Neuron (in vitro differentiated cells): ENCODE results near the gene TTC27.

Source experiments
- H2AFZ ChIP-seq: one replicate; pipeline ENCODE4 v1.6.1; 2013; ENCODE audit warnings: low read depth, mild to moderate bottlenecking, inconsistent platforms, low read length, moderate library complexity
- H3K27me3 ChIP-seq: one replicate; pipeline ENCODE4 v1.6.1; 2013; ENCODE audit warnings: low read length; ENCODE audit not compliant: insufficient read depth
- H3K36me3 ChIP-seq: one replicate; pipeline ENCODE4 v1.6.1; 2013; ENCODE audit warnings: low read length; ENCODE audit not compliant: insufficient read depth
- H3K4me1 ChIP-seq: one replicate; pipeline ENCODE4 v1.6.1; 2013; ENCODE audit warnings: low read length; ENCODE audit not compliant: insufficient read depth
- H3K4me3 ChIP-seq: 2 replicates; pipeline ENCODE4 v1.5.1; 2013; ENCODE audit warnings: mild to moderate bottlenecking, low read length, moderate library complexity
- H3K9me3 ChIP-seq: one replicate; pipeline ENCODE4 v1.6.1; 2013; ENCODE audit warnings: low read length

Gene TTC27

DNA sequence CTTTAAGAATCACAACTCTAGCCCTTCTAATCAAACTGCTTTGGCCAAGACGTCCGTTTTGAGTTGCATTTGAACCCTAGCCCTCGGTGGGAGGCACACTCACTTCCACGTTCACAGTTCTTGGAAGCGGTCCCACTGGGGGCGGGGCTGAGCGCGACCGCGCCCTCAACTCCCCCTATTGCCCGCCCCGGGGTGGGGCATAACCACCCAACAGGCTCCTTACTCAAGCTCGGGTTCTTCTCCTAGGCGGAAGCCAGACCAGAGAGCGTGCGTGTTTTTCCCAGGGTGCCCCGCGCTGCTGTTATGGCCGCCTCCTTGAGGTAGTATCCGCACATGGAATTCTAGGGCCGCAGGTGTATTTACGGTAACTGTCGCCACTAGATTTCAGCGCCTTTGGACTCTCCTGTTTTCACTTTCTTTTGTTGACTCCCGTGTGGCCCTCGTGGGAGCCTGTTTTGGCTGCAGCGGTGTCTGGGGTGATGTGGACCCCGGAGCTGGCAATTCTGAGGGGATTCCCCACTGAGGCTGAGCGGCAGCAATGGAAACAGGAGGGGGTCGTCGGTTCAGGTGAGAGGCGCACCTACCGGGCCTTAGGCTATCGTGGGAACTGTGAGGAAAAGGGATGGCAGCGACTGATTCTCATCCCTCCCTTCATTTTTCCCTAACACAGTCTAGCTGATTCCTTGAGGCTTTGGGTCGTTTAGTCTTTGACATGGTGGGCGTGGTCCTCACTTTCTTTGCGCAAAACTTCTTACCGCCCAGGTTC, at the start of gene TTC27:
TTC27 (plus strand) TSS at position 237 of the 766 bp plus-strand sequence; CDS start at position 480, 243 bp downstream.
- peak within 1 kb of the TSS; percentile 94 for H3K4me3 ChIP-seq
- H3K9me3 ChIP-seq = no peaks in the 10 kb centered on the region
- no peaks in the 10 kb centered on the region for H3K4me1 ChIP-seq
- no peaks in the 10 kb centered on the region for H3K27me3 ChIP-seq
- peak within 1 kb of the TSS; percentile 89 for H2AFZ ChIP-seq
- H3K36me3 ChIP-seq = peaks cover 2% of the 10 kb centered on the region

DNA sequence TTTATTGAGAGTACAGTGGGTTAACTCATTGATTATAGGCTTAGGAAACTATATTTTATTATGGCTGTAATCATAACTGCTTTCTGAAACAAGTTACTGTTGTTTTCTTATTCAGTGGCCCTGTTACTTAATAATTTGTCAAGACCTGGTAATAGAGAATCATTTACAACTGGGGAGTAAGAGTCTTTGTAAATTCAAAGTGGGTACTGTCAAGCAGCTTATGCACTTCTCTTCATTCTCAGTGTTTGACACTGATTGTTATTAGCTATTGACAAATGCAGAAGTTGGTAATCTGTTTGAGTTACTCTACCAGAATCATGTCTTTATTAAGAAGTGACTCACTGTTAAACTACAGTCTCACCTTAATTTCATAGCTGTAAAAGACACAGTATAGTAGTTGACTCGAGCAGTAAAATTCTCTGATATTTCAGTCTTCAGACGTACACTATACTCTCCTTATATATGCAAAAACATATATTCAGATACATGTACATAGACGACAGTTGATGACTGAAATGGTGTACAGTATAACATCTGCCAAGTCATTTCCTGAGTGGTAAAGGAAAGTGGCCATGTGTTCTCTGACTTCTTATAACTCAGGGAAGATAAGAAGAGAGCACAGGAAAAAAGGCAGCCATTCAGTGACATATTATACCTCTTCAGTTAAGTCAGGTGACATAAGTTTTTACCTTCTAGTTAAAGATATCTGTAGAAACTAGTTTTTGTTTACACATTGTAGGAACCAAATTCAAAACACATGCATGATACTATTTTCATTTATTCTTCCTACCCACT, 36.0 kb upstream of the TTC27 start:
- Histone ChIP-seq H3K9me3 (no peaks in the 10 kb centered on the region), H3K27me3 (no peaks in the 10 kb centered on the region), H3K4me1 (peaks cover 2% of the 10 kb centered on the region), H3K4me3 (no peak overlapping the region), H2AFZ (no peak overlapping the region), H3K36me3 (peaks cover 6% of the 10 kb centered on the region)

DNA sequence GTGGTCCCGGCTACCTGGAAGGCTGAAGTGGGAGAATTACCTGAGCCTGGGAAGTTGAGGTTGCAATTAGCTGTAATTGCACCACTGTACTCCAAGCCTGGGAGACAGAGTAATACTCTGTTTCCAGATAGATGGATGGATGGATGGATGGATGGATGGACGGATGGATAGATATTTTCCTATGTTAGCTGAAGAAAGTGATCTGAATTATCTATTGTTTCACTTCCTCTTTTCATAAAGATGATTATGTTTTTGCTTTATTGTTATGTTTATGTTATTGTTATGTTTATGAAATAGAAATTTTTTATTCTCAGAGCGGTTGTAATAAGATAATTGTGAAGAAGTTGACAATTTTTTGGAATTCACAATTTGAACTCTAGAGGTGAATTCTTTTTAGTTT, 33.3 kb upstream of the TTC27 start:
- peaks cover 23% of the 10 kb centered on the region for H3K36me3 ChIP-seq
- H2AFZ ChIP-seq = no peak overlapping the region
- no peaks in the 10 kb centered on the region for H3K27me3 ChIP-seq
- no peak overlapping the region for H3K4me3 ChIP-seq
- H3K4me1 ChIP-seq = peaks cover 2% of the 10 kb centered on the region
- no peaks in the 10 kb centered on the region for H3K9me3 ChIP-seq

DNA sequence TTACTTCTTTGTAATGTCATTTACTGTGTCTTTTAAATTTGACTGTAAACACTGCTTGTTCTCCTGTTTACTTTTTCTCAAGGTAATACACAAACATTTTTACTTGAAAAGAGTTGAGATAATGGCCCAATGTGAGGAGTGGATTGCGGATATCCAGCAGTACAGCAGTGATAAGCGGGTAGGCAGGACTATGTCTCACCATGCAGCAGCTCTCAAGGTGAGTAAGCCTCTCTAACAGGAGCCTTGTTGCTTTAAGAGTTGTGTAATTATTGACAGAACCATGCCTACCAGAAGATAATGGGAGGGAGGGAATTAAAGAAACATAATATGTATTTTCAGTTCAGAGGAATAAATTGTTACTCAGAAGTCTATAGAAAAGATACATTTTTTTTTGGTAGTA, 16.5 kb upstream of the TTC27 start:
- Histone ChIP-seq H2AFZ (no peak overlapping the region), H3K27me3 (no peaks in the 10 kb centered on the region), H3K4me1 (no peaks in the 10 kb centered on the region), H3K9me3 (no peaks in the 10 kb centered on the region), H3K36me3 (peaks cover 72% of the 10 kb centered on the region), H3K4me3 (no peak overlapping the region)

DNA sequence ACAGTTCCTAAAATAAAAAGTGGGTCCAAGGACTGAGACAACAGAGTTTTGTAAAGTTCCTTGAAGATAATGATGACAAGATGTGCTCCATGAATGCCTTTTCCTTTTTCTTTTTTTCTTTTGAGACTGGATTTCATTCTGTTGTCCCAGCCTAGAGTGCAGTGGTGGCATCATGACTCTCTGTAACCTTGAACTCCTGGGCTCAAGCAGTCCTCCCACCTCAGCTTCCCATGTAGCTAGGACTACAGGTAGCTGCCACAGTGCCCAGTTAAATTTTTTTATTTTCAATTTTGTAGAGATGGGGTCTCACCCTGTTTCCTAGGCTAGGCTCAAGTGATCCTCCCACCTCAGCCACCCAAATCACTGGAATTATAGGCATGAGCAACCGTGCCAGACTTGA, 16.1 kb upstream of the TTC27 start:
- Histone ChIP-seq H3K36me3 (peaks cover 71% of the 10 kb centered on the region), H3K4me1 (no peaks in the 10 kb centered on the region)

DNA sequence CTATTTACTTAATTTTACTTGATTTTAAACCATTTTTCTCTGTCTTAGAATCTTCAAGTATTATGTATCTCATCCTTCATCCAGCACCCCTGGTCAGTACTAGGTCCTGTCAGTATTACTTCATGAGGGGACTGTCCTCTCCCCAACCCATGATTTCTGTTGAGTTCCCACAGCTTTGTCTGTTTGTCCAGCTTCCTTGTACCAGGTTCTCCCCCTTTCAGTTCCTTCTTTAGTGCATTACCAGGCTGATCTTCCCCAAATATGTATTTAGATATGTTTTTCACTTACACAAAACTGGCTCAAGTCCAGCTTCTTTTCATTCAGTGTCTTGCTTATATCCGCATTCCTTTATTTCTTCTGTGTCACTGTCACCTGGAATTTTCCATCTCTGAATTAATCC, 13.8 kb upstream of the TTC27 start:
- Histone ChIP-seq H3K4me3 (no peak overlapping the region), H3K27me3 (no peaks in the 10 kb centered on the region), H3K4me1 (no peaks in the 10 kb centered on the region), H3K36me3 (peaks cover 68% of the 10 kb centered on the region), H3K9me3 (no peaks in the 10 kb centered on the region), H2AFZ (no peak overlapping the region)

More for the DNA sequence above, 16.1 kb upstream of the TTC27 start:
- H3K27me3 ChIP-seq = no peaks in the 10 kb centered on the region
- H2AFZ ChIP-seq = no peak overlapping the region
- no peaks in the 10 kb centered on the region for H3K9me3 ChIP-seq
- H3K4me3 ChIP-seq = no peak overlapping the region

DNA sequence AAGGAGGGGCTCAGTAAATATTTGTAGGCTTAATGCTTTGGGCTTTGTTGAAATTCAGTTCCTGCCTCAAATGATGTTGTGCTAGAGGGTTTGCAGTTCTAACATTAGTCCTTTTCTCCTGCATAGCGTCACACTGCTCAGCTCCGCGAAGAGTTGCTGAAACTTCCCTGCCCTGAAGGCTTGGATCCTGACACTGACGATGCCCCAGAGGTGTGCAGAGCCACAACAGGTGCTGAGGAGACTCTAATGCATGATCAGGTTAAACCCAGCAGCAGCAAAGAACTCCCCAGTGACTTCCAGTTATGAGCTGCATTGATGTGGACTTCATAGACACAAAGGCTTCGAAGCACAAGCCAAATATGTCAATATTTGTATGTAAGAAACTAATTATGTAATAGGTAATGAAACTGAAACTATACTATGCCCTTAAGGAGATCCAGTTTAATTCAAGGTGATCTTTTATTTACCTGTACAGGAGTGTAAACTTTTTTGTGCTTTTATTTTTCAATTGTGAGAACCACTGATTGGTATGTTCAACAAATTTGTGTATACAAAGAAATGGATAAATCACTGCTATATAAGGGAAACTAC, 10.2 kb upstream of the TTC27 start:
- Histone ChIP-seq H3K36me3 (peaks cover 53% of the 10 kb centered on the region), H2AFZ (no peak overlapping the region), H3K27me3 (no peaks in the 10 kb centered on the region), H3K4me1 (no peaks in the 10 kb centered on the region), H3K4me3 (no peak overlapping the region), H3K9me3 (no peaks in the 10 kb centered on the region)

DNA sequence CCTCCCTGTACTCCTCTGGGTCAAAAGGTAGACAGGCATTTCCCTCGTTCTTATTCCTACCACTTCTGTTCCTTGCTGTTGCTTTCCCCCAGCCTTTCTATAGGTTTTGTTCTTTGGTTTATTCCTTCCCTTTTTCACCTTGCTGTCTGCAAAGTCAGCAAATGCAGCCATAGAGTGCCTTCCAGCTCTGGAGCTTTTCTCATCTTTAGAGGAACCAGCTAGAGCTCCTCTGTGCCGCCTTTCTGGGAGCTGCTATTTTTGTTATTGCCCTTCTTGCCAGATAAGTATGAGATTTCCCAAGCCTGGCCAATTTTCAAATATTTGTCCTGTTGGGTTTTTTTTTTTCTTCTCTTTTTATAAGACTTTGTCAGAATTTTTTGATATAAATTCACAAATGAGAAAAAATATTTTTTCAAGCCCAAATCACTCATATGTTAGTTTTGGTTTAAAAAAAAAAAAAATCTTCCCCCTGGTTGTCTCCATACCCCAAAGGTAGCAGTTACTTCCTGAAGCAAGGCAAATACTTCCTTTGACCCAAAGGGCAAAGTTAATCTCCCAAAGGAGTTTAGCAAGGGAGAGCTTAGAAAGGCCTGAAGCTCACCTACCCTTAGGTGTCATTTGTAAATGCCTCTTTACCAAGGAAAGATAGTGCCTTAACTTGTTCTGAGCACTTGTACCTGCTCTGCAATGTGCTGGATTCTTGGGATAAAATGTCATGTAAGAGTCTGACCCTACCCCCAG, 5.1 kb upstream of the TTC27 start:
- no peak overlapping the region for H2AFZ ChIP-seq
- H3K4me1 ChIP-seq = no peaks in the 10 kb centered on the region
- peaks cover 21% of the 10 kb centered on the region for H3K36me3 ChIP-seq
- H3K4me3 ChIP-seq = no peak overlapping the region
- H3K9me3 ChIP-seq = no peaks in the 10 kb centered on the region
- H3K27me3 ChIP-seq = no peaks in the 10 kb centered on the region

DNA sequence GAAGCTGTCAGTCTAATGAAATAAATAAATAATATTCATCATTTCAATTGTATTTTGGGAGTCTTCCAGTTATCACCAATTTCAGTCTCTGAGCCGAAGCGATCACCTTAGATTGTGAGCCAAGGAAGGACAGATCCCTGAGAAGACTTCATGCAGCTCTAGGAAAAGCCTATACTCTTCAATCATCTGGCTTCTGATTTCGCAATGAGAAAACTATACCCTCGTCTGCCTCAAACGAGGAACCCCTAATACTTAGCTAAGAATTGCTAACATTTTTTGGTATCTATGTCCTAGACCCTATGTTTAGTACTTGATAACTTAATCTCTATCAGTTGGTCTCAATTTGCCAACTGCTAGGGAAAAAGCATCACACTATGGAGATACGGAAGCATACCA, 4.5 kb upstream of the TTC27 start:
- no peak overlapping the region for H2AFZ ChIP-seq
- H3K4me1 ChIP-seq = no peaks in the 10 kb centered on the region
- H3K4me3 ChIP-seq = no peak overlapping the region
- H3K27me3 ChIP-seq = no peaks in the 10 kb centered on the region
- H3K9me3 ChIP-seq = no peaks in the 10 kb centered on the region
- H3K36me3 ChIP-seq = peaks cover 17% of the 10 kb centered on the region

DNA sequence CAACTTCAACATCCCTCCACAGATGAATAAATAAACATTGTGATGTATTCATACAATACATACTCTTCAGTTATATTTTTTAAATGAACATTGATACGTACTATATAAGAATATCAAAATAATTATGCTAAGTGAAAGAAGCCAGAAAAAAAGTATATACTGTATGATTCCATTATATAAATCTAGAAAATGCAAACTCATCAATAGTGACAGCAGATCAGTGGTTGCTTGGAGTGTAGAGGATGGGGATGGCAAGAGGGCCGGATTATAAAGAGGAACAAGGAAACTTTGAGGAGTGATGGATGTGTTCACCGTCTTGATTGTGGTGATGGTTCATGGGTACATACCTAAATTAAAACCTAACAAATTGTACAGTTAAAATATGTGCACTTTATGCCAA, 3.0 kb upstream of the TTC27 start:
- Histone ChIP-seq H3K4me3 (no peak overlapping the region), H3K36me3 (peaks cover 5% of the 10 kb centered on the region), H2AFZ (no peak overlapping the region), H3K4me1 (no peaks in the 10 kb centered on the region), H3K9me3 (no peaks in the 10 kb centered on the region), H3K27me3 (no peaks in the 10 kb centered on the region)

DNA sequence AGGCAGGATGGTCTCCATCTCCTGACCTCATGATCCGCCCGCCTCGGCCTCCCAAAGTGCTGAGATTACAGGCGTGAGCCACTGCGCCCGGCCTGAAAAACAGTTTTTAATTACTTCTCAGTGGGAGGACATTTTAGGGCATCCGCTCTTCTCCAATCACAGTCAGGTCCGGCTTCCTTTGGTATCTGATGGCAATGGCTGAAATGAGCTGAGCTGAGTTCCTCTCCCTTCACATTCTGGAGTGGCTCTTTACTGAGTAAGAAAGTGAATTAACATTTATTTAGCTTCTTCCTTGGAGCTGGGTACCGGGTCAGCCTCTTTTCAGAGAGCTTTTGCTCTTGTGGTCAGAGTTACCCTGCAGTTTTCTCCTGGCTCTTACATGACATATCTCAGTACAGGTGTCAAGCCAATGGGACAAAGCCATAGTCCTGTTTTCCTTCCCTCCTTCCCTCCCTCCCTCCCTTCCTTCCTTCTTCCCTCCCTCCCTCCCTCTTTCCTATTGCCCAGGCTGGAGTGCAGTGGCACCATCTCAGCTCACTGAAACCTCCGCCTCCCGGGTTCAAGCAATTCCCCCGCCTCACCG, 1.1 kb upstream of the TTC27 start:
- no peak overlapping the region for H3K4me3 ChIP-seq
- H2AFZ ChIP-seq = no peak overlapping the region
- peaks cover 5% of the 10 kb centered on the region for H3K36me3 ChIP-seq
- H3K27me3 ChIP-seq = no peaks in the 10 kb centered on the region
- no peaks in the 10 kb centered on the region for H3K9me3 ChIP-seq
- H3K4me1 ChIP-seq = no peaks in the 10 kb centered on the region

DNA sequence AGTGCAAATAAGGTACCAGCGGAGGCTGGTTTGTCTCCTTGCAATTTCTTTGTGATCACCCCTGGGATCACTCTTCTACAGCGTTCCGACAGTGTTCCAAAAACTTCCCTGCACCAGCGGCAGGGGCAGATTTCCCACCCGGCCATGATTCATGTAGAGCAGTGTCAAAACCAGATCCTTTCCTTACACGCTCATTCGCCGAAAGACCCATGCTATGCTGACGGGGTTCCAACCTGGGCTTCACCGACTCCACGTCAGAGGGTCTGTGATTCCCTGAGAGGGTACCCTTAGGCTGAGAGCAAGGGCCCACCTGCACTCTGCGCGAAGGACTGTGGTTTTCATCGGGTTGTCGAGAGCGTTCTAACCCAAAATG, 423 bp upstream of the TTC27 start:
- Histone ChIP-seq H3K4me3 (peak overlapping the region; percentile 94), H3K27me3 (no peaks in the 10 kb centered on the region), H2AFZ (peak overlapping the region; percentile 89), H3K4me1 (no peaks in the 10 kb centered on the region), H3K36me3 (peaks cover 2% of the 10 kb centered on the region), H3K9me3 (no peaks in the 10 kb centered on the region)
